Nucleus accumbens (tissue), 56 donors: Measurements from ENCODE around the gene MIEF1.

ENCODE experiments used
- DNase-seq, 56 donors: peaks; one replicate each; lab custom pipeline; 2025; lab: John Stamatoyannopoulos, UW

MIEF1 gene

DNA sequence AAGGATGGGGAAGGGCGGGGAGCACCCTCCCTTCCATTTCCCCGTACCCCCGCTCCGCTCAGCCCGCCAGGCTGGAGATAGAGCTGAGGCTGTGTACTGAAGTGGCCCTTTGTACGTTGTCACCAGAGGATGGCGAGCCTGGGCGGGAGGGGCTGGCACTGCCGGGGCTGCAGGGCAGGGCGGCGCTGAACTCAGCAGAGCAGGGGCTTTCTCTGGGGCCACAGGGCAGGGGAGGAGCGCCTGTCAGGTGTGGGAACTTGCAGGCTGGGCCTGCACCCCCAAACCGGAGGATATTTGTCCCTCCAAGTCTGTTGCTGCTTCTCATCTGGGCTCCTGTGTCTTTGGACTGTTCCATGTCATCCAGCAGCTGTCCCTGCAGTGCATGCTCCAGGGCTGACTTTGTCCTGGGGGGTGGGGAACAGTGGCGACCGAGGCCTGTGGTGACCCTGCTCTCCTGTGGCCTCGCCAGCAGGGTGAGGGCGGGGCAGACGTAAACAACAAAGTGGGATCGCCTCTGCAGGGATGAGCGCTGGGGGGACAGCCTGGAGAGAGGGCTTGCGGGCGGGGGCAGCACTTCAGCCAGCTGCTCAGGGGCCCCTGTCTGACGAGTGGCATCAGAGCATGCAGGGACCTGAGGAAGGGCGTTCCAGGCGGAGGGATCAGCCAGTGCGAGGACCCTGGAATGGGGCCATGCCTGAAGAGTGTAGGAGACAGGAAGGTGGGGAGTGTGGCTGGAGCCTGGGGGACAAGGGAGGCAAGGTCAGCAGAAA, 32.2 kb upstream of the MIEF1 start:
- DNase-seq = peak in 53 of 56 donors; percentile 23 to 94 (median 80)

GRCh38 chr22:39470451-39471291, 31.4 kb upstream of the MIEF1 start:
- peak in 5 of 56 donors; percentile 25 to 65 (median 43) for DNase-seq

GRCh38 chr22:39471381-39472141, 30.5 kb upstream of the MIEF1 start:
- DNase-seq = peak in 4 of 56 donors; percentile 11 to 40 (median 20)

DNA sequence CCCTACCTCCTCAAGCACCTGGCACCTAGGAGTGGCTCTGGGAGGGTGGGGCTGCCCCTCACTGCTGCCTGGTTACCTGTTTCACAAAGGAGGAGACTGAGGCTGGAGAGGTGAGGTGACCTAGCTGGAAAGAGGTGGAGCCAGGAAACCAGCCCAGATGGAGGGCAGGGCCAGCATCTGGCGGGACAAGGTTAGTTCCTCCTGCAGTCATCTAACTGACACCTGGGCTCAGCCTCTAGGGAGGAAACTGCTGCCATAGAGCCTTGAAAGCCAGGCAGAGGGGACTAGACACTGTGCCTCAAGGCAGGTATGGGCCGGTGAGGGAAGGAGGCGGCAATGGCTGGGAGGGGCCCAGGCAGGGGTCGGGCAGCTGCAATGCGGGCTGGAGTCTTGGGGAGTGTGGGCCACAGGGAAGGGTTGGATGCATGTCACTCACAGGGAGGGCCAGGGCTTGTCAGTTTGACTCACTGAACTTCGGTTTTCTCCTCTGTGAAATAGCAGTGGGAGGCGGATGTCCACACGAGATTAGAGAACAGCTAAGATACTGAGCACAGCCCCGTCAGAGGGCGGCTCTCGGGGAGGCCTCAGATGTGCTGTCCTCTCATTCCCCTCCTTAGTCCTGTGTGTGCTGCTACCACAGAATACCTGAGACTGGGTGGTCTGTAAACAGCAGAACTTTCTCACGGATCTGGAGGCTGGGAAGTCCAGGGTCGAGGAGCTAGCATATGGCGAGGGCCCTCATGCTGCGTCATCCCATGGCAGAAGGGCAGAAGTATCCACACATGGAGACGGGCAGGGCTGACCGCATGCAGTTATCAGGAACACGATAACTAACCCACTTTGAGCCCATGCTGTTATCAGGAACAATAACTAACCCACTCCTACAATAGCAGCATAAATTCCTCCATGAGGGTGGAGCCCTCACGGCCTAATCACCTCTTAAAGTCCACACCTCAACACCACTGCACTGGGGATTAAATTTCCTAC, 29.2 kb upstream of the MIEF1 start:
- DNase-seq = no peak

DNA sequence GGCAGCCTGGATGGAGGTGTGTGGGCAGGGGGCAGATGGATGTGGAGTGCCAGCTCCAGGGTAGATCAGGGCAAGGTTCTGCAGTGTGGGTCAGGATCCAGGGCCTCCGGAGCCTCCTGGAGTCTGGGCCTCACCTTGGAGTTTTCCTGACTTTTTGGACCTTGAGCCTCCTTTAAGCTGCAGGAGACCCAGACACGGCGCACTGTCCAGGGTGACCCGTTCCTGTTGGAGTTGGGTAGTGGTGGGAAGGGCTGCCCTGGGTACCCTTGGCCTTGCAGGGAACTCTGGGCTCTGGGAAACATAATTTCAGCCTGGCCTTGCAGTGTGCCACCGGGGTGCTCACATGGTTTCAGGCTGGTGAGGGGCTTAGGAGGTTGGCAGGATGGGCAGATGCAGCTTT, 28.2 kb upstream of the MIEF1 start:
- no peak for DNase-seq

DNA sequence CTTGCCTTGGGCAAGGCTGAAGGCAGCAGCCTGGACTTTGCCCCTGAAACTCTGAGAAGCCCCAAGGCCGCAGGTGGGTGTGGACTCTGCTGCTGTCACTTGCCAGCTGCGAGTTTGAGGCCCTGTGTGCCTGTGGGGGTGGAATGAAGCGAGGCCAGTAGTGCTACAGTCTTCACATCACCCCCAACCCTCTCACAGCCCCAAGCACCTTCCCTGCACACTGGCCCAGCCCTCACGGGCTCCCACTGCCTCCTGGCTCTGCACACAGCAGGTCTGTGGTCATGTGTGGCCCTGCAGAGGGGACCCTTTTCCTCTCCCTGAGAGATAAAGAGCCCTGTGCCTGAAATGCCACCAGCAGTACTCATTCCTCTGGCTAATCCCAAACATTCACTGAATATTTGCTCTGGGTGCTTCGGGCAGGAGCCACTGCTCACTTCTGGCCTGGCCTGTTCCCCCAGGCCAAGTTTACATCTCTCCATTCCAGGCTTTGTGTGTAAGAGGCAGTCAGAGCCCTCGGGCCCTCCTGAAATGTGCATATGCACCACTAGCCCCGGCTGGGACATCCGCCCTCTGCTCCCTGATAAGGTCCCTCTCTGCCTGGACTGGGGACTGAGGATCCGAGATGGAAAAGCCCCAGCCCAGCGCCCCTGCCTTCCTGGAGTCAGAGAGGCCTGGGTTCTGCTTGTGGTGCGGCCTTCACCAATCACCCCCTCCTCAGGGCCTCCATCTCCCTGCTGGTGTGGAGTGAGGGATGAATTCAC, 27.6 kb upstream of the MIEF1 start:
- DNase-seq = no peak

DNA sequence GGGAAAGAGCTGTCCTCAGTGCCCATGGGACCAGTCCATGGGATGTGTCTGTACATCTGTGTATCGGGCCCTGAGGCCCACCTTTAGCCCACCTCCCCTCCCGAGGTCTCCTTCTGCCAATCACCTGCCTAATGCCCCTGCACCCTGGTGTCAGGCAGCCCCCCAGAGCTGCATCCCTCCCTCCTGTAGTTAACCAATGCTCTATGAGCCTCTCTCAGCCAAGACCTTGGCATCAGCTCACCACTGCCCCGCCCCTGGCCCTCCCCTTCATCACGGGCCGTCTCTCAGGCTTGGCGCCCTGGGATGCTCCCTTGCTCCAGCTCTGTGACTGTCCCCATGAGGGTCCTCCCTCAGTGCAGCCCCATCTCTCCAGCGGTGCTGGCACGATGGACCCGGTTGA, 26.8 kb upstream of the MIEF1 start:
- peak in 25 of 56 donors; percentile 20 to 71 (median 35) for DNase-seq

GRCh38 chr22:39475902-39476301, 26.2 kb upstream of the MIEF1 start:
- DNase-seq = peak in 13 of 56 donors; percentile 20 to 56 (median 32)

DNA sequence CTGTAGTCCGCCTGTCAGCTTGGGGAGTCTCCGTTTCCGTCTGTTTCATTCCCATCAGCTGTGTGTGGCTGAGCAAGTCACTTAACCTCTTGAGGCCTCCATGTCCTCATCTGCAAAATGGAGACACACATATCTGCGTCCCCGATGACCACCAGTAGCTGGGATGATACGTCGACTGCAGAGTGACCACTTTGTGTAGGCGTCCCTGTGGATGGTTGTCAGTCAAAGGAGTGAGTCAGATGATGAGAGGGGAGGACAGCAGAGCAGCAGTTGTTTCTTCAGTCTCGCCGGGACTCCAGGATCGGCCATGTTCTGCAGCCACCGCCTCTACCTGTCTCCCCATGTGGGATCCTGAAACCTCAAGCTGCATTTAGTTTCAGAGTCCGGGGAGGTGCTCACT, 25.4 kb upstream of the MIEF1 start:
- no peak for DNase-seq

DNA sequence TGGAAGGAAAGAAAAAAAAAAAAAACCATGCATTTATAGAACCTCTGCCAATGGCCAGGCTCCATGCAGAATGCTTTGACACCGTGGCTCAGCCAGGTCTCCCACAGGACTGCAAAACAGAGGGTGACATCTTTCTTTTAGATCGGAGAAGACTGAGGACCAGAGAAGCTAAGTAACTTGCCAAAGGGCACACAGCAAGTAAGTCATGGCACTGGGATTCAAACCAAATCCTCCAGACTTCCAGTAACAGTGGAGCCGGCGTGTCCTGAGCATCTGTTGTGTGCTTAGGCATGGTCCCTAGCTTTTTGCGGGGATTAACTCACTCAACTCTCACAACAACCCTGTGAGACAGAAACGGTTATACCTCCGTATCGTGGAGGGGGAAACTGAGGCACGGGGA, 24.5 kb upstream of the MIEF1 start:
- DNase-seq = no peak

- DNase-seq = no peak
These were observed 23.6 kb upstream of the MIEF1 start for GRCh38 chr22:39478441-39478850.

DNA sequence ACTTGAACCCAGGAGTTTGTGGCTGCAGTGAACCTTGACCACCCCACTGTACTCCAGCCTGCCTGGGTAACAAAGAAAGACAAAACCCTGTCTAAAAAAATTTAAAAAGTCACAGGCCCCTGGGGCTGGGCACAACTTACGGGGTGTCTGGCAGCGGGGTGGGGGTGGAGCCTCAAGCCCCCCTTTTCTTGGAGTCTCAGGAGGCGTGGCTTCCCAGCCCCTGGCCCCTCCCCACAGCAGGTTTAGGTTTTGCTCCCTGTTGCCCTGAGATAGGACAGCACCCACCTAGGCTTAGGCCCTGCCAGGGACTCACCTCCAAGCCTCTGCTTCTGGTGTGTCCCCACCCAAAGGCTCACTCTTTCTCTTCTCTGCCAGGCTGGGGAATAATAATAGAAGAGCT, 22.8 kb upstream of the MIEF1 start:
- no peak for DNase-seq

DNA sequence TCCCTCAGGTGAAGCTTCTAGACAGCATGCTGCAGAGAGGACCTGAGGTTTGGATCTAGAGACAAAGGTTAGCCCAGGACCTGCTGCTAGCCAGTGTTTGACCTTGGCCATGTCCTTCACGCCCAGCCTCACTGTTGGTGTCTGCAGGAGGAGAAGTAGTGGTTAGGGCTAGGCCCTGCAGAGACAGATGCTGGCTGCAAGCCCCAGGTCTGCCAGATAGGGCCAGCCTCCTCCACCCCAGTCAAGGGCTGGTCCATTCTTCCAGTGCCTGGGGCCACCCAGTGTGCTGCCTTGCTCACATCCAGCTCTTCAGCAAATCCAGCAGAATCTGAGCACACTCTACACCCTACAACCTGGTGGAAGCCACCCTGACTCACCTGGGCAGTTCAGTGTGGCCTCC, 21.5 kb upstream of the MIEF1 start:
- DNase-seq = no peak

DNA sequence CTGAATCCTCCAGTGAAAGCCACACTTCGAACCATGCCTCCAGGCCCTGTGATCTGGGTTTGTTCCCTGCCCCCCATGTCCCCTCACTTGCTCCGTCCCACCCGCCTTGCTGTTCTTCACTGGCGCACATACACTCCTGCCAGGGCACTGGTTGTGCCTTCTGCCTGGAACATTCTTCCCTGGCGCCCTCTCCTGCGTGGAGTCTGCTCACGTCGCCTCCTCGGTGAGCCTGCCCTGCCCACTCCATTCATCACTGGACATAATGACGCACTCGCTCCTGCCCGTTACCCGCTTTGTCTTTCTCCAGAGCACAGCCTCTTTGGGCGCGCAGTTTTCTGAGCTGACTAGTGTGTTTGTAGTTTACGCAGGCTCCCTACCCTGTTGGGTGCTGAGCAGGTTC, 21.0 kb upstream of the MIEF1 start:
- peak in 29 of 56 donors; percentile 8 to 87 (median 56) for DNase-seq

DNA sequence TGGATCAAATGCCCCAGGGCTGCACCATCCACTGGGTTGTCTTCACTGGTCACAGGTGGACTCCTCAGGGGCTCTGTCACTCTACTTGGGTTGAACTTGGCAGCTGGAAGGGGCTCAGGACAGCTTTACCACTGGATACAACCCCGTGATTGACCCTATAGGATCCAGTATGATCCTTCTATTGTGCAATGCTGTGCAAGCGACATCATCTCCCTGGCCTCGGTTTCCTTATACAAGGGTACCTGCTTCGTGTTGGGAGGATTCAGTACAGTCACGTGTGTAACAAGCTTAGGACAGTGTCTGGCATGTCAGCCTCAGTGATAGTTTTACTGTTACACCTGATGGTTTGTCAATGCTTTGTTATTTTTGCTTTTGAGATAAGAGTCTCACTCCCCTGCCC, 20.5 kb upstream of the MIEF1 start:
- no peak for DNase-seq

DNA sequence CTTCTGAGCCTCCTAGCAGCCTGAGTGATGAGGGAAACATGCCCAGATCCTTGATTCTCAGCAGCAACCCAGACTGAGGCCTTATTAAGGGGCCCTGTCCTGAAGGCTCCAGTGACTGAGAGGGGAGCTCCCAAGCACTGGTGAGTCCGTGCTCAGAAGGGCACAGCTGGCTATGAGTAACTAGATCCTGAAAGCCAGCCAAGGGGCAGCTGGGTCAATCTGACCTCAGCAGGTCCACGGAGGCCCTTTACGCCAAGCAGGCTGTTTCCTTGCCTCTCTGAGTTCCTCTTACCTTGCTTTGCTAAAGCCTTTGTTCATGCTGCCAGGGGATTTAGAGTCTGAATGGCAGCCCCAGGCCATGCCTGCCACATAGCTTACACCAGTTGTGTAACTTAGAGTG, 19.3 kb upstream of the MIEF1 start:
- no peak for DNase-seq

DNA sequence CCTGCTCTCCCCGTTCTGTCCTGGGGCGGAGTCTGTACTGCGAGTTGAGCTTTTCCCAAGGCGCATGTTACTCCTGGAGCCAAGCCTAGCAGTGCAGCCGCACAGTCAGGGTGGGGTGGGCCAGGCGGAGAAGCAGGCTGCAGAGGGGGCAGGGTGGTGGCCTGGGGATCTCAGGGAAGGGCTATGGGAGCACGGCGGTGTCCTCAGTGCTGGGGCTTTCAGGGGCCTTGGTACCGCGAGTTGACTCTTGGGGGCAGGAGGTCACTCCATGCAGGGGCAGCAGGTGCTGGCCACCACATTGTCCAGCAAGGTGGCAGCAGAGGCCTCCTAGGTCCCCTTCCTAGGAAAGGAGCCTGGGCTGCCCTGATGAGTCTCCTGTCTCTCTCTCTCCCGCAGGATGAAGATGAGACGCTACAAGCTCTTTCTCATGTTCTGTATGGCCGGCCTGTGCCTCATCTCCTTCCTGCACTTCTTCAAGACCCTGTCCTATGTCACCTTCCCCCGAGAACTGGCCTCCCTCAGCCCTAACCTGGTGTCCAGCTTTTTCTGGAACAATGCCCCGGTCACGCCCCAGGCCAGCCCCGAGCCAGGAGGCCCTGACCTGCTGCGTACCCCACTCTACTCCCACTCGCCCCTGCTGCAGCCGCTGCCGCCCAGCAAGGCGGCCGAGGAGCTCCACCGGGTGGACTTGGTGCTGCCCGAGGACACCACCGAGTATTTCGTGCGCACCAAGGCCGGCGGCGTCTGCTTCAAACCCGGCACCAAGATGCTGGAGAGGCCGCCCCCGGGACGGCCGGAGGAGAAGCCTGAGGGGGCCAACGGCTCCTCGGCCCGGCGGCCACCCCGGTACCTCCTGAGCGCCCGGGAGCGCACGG, 14.9 kb upstream of the MIEF1 start:
- DNase-seq = peak in 16 of 56 donors; percentile 22 to 65 (median 35)
